GM18858 (cell line): Measurements from ENCODE around the gene NPLOC4.

ENCODE experiments used
- ATAC-seq: cut with Tn5 transposase; IDR thresholded peaks from one replicate; pipeline ENCODE4 v1.9.1; 2021; ENCODE audit not compliant: unreplicated experiment

Gene NPLOC4

DNA sequence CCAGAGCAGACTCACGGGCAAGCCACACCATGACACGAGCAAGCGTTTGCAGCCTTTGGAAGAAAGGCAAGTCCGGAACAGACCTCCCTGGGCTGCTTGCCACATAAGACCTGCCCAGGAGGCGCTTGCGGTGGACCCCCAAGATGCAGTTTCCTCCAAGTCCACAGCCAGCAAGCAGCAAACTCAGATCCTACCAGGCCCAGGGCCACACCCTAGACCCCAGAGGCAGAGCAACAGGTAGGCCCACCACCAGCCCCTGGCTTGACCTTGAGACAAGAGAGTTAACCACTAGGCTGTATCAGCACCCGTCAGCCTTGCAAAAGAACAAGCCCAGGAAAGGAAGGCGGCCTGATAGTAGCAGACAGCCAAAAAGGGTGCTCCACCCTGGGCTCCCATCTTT lies 87.1 kb downstream of the NPLOC4 start:
- ATAC-seq, result no peak

DNA sequence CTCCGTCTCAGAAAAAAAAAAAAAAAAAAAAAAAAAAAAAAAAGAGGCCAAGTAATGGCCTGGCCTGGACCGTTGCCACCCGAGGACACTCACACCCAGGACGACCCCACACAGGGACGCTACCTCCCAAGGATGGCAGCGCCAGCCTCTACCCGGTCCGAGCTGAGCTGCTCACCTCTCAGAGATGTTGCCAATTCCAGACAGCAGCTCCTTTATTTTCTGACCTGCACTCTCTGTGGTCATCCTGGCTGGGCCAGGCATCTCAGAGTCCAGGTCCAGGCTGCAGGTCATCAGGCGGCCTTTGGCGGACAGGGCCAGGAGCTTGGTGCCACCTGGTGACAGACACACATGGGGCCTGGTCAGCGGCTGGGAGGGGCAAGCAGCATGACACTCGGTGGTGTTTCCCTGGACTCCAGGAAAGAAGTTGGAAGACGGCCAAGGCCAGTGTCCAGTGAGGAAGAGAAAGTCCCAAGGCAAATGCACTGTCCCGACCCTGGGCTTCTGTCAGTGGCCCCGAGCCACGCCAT lies 87.8 kb downstream of the NPLOC4 start:
- no peak for ATAC-seq

DNA sequence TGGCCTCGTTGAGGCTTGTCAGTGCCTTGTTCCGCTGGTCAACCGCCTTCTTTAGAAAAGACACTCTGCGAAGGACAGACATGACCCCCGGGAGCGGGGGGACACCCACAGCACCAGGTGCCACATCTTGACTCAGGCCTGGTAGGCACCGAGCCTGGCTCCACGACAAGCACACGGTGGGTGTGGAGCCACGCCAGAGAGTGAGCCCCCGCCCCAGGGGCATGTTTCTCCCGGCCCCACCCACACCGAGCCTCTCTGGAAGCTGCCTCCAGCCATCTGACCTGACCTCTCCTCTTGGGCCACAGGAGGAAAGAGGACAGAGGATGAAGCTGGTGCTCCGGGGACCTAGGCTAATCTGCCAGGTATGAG lies 89.3 kb downstream of the NPLOC4 start:
- no peak for ATAC-seq

DNA sequence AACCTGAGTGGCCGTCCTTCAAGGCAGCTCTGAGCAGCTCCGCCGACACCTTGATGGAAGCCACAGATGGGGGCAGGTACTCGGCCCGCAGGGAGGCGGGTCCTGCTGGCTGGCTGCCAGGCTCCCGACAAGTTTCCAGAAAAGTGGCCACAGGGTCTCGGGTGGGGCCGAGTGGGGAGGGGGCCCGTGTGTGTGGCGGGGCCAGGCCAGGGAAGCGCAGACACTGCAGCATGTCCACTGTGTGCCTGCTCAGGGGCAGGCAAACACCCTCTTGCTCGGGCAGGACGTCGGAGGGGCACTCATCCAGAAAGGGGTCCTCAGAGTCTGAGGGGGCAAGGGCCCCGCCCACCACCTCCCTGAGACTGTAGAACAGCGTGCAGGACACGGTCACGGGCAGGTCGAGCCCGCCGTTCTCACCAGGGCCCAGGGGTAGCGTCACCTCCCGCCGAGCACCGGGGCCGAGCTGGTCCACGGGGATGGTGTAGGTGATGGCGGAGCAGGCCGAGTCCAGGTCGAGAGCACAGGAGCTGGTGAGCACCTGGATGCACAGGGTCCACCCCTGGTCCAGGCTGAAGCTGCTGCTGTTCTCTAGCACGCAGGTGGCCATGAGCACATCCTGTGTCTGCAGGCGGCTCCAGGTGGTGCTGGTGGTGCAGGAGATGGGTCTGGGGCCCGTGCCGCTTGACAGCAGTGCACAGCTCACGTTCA lies 89.9 kb downstream of the NPLOC4 start:
- no peak for ATAC-seq

DNA sequence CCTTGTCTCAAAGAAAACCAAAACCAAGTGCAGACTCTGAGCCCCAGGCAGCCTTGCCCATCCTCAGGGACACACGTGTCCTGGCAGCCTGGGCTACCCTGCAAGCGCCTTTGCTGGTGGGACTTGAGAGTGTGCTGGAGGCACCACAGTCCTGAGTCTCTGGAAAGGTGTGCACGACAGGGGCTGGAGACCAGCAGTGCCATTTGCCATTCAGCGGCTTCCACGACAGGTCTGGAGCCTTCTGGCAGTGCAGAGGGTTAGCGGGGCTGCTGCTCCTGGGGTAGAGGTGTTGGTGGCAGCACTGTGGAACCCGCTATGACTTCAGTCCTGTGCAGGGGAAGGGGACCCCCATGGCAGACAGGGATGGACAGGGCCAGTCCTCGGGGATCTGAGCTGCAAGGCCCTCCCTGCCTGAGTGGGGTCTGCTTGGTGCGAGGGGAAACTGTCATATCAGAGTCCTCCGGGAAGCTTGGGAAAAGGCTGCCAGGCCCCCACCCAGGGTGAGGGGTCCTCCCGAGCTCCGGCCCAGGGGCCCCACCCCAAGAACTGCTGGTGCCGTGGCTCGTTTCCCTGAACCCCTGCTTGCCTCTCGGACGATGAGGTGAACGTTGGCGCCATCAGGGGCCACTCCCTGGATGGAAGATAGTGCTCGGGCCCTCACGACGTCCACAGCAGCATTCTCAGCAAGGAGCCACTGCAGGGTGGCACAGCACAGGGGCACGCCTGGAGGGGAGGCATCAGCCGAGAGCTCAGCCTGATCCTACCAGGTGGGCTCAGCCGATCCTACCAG lies 91.6 kb downstream of the NPLOC4 start:
- no peak for ATAC-seq

DNA sequence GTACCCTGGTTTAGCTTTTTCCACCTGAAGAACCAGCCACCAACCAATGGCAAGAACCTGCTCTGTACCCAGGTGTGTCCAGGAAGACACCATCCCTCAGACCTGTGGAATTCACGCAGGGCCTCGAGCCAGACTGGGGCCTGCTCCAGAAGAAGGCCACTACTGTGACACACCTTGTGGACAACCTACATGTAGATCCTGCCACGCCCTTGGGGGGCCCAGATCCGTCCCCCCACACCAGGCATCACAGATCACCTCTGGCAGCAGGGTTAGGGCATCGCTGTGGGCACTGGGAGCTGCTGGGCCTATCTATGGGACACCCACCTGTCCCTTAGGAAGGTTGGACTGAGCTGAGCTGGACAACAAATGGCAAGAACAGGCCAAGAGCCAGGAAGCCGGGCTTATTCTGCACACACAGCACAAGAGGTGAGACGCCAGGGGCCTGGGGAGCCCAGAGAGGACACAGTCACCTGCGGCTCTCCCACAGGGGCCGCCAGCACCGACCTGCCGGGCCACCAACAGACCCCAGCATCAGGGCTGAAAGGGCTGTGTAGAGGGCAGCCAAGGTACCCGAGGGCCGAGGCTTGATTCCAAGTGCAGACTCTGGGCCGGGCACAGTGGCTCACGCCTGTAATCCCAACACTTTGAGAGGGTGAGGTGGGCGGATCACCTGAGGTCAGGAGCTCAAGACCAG lies 92.5 kb downstream of the NPLOC4 start:
- no peak for ATAC-seq

DNA sequence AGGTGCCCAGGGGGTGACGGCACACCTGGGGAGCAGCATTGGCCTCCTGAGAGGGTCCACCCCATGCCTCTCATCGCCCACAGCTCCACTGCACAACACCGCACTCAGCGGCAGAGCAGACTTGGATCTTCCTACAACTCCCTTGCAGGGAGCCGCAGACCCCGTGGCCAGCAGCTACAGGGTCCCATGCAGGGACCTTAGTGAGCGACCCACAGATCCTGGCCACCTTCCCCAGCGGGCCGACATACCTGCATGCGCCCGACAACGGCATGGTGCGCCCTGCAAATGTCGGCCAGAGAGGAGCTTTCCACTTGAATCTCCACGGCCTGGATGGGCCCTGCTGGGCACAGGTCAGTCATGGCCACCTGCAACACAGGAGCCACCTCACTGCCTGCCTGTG lies 93.2 kb downstream of the NPLOC4 start:
- ATAC-seq, result no peak

DNA sequence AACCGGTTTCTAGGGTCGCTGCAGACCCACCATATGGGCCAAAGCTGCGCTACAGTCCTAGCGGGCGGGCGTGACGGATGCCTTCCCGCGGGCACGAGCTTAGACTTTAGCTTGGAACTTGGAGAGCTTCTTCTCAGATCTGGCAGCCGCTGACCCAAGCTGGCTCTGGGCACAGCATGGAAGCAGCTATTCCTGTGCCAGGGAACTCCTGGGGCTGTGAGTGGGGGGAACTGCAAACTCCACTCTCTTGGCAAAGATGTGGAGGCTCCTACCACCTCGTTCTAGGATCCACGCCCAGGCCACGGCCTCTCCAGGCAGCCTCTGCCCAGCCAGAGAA lies 93.6 kb downstream of the NPLOC4 start:
- no peak for ATAC-seq

DNA sequence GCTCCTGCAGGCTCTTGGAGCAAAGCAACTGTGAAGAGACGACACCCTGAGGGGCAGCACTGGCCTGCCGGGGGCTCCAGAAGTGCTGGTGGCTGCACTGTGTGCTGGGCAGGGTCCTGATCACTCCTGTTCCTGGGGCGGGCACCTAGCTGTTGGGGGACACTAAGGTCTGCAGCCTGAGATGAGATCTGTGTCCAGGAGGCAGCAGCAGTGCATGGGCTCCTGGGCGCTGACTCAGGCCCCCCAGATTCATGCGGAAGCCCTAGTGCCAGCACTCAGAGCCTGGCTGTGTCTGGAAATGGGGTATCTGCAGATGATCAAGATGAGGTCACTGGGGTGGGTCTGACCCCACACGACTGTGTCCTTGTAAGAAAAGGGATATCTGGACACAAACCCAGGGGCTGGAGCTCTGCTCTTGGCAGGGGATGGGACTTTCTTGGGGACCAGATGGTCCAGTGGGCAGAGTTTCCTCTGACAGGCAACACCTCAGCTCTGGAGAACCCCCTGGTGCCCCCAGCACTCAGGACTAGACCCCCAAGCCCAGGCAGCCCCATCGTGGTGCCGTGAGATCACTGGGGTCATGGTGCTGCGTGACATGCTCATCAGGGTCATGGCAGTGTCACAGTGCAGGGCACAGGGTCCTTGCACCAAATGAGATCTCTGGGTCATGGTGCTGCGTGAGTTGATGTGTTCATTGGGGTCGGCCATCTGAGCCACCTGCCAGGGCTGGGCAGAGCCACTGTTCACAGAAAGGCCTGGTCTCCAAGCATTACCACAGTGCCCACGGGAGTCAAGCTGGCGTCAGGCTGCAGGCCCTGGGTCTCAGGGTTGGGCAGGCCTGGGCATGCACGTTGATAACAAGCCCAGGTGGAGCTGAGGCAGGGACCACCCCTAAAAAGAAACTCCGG lies 94.2 kb downstream of the NPLOC4 start:
- no peak for ATAC-seq

DNA sequence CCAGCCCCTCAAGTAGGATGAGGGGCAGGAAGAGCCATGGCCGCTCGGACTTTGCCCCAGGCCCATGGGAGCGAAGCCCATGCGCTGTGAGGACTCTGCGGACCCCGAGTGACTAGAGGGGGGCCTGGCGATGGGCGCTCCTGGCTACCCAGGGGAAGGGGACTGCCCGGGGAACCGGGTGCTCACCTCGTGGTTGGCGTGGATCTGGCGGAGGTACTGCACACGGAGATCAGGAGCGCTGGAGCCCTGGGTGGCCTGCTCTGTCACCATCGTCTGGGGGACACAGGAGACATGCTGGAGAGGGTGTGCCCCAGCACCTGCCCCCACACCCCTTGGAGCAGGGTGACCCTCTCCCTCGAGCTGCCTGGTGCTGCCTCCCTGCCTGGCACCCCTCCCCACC lies 95.8 kb downstream of the NPLOC4 start:
- ATAC-seq, result no peak

DNA sequence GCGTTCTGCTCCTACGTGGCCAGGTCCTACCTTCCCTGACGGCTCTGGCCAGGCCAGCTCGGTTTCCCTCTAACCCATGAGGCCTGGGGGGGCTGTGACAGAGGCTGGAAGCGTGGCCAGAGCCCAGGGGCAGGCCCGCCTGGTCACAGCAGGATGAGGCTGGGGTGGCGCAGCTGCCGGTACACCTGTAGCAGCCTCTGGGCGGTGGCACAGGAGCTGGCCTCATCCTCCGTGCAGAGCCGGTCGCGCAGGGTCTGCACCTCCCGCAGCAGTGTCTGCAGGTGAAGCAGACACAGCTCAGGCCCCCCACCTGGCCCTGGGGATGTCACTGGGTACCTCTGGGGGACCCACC lies 96.3 kb downstream of the NPLOC4 start:
- no peak for ATAC-seq

DNA sequence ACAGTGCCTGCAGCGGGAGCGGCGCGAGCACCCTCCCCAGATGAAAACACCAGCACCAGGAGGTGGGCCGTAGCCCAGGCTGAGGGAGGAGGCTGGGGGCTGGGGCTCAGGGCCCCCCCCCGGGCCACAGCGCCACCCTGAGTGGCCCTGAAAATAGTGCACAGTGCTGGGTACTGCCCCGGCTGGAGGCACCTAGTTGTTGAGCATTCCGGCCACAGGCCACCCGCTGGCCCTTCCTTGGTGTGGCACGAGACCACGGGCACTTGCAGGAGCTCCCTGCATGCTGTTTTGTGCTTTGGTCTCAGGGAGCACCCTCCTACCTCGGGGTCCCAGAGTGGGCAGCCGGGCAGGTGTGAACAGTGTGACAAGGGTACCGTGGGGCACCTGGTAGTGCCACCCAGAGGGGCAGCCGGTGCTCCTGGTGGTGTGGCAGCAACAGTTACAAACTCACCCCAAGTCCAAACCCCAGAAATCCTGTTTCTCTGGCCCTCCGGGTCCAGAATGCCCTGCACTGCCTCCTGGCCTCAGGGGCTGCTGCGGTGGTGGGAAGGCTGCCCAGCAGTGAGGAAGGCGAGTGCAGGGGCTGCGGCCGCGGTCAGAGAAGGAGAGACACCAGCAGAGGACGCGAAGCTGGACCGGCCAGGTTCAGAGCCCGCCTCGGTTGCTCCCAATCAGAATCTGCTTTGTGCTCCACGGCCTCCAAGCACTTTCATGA lies 96.8 kb downstream of the NPLOC4 start:
- no peak for ATAC-seq

DNA sequence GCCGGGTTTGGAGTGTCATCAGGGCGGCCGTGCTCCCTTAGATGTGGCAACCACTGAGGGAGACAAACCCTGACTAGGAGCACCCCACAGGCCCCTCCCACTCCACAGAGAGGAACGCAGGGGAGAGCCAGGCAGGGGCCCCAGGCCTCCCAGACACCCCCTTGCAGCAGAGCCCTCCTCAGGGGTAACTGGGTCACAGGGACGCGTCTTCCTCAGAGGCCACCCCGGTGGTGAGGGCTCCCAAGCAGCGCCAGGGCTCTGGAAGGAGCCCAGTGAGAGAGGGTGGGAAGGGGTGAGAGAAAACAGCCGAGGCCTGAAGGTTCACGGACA lies 97.4 kb downstream of the NPLOC4 start:
- no peak for ATAC-seq

DNA sequence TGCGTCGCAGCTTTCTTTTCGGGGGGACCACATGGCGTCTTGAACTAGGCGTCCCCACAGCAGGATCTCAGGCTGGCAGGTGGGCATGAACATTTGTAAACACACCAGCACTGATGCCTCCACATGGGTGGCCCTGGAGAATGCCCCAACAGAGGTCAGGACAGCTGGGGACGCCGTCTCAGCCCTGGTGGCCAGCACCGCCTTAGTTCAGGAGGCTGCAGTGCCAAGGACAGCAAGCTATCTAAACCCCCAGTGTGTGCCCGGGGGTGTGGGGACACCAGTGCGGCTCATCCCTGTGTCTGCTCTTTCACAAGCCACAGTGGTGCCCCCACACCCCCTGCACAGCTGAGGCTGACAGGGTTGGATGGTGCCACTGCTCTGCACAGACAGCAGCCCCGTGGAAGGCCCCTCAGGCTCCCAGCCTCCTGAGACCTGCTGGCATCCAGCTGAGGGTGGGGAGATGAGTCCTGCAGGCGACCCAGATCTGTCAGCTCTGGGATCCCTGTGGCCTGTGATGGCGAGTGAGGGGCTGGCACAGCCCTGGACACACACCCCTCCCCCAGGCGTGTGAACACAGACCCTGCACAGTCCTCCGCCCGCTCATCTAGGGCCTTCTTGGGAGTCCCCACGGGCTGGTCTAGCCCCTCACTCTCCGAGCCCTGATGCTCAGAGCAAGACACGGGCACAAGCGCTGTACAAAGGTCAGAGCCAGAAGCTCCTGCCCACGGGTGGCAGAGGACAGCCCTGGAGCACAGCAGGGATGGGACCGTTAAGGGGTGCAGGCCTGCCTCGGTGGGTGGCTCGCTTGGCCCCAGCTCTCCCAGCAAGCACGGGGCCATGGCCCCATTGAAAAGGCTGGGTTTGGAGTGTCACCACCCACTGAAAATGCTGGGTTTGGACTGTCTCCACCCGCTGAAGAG lies 98.0 kb downstream of the NPLOC4 start:
- no peak for ATAC-seq

DNA sequence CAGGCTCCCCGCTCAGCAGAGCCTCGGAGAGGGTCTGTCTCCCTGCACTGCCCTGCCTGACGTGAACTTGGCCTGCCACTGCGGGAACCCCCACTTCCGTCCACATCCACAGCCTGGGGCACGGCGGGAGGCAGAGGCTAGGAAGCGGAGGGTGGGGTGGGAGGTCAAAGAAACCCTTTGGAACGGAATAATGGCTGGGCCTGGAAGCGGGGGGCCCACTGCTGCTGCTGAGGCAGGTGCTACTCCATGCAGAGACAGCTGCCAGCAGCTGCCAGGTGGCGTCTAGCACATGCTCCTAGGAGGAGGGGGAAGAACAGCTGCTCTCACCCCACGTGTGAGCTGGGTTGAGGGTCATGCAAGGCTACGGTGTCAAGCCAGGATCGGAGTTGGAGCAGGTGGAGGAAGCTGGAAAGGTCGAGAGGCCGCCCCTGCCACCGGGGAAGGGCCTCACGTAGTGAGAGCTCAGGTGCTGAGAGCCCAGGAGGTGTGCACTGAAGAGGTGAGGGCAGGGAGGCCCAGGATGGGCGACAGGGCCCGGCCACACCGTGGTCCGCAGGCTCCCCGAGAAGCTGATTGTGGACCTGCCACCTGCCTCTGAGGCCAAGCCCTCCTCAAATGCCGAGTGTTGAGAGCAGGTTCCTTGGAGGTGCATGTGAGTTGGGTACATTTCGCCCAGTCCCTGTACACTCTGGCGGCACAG lies 98.9 kb downstream of the NPLOC4 start:
- ATAC-seq, result no peak

DNA sequence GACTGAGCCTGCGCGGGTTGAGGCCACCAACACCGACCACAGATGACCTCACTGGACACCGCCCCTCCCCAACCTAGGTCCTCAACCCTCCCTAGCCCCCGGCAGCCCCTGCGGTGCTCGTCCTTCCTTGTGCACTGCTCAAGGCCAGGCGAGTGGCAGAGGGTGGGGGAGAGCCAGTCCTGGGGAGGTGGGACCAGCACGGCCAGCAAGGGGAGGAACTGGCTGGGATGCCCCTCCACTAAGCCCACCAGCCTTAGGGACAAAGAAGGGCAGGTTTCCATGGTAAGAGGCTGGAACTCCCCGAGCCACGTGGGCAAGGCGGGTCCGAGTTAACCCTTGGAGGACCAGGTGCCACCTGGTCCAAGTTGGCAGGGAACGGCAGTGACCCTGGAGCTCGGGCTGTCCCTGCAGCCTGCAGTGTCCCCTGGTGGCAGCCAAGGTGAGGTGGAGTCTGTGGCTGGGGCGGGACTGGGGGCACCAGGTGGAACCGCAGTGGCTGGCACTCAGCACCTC lies 99.5 kb downstream of the NPLOC4 start:
- ATAC-seq, result no peak

DNA sequence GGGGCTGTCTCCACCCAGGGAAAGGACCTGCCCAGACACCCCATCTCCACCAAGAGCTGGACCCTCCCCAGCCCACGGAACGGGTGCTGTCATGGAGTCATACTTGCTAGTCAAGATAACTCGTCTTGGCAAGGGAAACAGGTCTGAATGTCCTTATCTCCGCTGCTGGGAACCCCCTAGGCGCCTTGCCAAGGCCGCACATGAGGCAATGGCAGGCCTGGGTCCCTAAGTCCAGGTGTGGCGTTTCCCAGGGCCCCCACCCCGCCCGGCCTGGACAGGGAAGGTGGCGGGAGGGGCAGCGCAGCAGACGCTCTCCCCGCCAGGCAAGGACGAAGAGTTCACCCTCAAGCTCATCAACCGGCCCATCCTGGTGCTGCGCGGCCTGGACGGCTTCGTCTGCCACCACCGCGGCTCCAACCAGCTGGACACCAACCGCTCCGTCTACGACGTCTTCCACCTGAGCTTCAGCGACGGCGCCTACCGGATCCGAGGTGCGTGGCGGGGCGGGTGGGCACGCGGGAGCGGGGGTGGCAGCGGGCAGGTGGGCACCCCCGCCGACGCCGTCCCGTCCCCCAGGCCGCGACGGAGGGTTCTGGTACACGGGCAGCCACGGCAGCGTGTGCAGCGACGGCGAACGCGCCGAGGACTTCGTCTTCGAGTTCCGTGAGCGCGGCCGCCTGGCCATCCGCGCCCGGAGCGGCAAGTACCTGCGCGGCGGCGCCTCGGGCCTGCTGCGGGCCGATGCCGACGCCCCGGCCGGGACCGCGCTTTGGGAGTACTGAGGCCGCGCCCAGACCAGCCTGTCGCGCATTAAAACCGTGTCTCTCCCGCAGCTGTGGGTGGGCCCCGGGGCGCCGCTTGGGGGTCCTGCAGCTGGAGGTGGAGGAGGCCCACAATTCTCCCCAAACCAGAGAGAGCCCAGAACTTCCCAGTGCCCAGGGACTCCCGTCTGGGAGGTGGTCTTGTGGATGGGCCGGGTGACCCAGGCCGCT lies 100.3 kb downstream of the NPLOC4 start:
- ATAC-seq, result no peak
